Vagina (tissue), 2 donors: Measurements from ENCODE around the gene LMAN1.

Experiments used
- CTCF ChIP-seq, 3 experiments: fragments of 450-650 bp in 2 of 3; fragments of 200-600 bp in 1 of 3; sonication (generic) in 1 of 3; IDR thresholded peaks; one replicate each; pipeline ENCODE4 v1.5.1; 2017 to 2019; ENCODE audit warnings: antibody characterized with exemption in 3 of 3, mild to moderate bottlenecking in 2 of 3, moderate library complexity in 2 of 3
- POLR2A ChIP-seq, 2 donors: fragments of 450-650 bp; IDR thresholded peaks; one replicate each; pipeline ENCODE4 v1.6.1; 2017; ENCODE audit warnings: antibody characterized with exemption in 2 of 2, mild to moderate bottlenecking in 2 of 2, moderate library complexity in 2 of 2
- POLR2AphosphoS5 ChIP-seq, 2 donors: sonication (generic); formaldehyde crosslinking; IDR thresholded peaks; one replicate each; pipeline ENCODE4 v1.9.0; 2017; ENCODE audit warnings: antibody characterized with exemption in 2 of 2, mild to moderate bottlenecking in 2 of 2, low read depth in 1 of 2; ENCODE audit not compliant: insufficient read depth in 1 of 2

DNA sequence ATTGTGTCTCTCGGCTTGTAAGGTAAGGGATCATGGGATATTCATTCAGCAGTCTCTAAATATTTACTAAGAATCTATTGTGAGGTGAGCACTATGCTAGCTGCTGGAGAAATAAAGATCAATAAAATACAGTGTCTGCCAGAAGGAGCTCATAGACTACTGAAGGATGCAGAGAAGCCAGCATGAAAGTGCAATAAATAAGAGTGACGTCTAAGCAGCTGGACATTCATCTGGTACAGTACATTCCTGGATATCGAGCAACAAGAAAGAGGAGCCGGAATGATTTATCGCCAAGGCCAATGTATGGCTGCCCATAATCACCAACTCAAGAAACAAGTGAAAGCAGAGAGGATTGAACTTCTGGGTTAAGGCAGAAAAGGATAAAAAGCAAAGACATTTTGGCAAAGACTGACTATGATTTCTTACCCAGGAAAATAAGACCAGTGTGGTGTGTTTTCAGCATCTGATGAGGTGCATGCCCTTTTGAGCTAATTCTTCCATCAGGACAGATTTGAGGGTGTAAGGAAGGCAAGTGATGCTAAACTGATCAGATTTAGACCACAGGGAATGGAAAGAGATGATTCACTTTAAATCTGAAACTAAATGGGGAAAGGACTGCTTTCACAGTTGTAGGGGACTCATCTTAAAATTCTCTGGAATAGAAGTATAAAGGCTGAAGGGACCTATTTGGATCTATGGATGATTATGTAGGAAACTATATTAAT lies 18.7 kb upstream of the LMAN1 start:
- TF ChIP-seq POLR2A (IDR thresholded peaks at IDR 0.05): no peak
- no peak for TF ChIP-seq CTCF (IDR thresholded peaks at IDR 0.05)
- TF ChIP-seq POLR2AphosphoS5 (IDR thresholded peaks at IDR 0.05; ENCODE audit: insufficient read depth in 1 of 2, low read depth in 1 of 2): no peak
